LNCAP (cell line): ENCODE results near the gene CPNE9.

Experiments used
- TF ChIP-seq, protein P1 (sequence below): fragments of 450-650 bp; IDR thresholded peaks from 2 replicates; pipeline ENCODE4 v1.5.1; 2017; ENCODE audit warnings: mild to moderate bottlenecking

The CPNE9 gene

DNA sequence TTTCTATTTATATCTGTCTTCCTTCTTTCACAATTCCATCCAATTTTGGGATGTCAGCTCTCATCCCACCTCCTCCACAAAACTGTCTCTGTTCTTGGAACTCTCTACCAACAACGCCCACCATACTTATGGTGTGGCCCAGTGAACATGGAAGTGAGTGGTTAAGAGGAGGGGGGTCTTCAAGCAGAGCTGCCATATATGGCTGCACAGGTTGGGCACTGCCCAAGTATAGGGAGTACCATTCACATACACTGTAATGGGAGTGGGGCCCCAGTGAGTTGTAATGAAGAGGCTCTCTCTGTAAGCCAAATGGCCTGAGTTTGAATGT is 74.0 kb downstream of the CPNE9 start:
- TF ChIP-seq, protein P1, sequence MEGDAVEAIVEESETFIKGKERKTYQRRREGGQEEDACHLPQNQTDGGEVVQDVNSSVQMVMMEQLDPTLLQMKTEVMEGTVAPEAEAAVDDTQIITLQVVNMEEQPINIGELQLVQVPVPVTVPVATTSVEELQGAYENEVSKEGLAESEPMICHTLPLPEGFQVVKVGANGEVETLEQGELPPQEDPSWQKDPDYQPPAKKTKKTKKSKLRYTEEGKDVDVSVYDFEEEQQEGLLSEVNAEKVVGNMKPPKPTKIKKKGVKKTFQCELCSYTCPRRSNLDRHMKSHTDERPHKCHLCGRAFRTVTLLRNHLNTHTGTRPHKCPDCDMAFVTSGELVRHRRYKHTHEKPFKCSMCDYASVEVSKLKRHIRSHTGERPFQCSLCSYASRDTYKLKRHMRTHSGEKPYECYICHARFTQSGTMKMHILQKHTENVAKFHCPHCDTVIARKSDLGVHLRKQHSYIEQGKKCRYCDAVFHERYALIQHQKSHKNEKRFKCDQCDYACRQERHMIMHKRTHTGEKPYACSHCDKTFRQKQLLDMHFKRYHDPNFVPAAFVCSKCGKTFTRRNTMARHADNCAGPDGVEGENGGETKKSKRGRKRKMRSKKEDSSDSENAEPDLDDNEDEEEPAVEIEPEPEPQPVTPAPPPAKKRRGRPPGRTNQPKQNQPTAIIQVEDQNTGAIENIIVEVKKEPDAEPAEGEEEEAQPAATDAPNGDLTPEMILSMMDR: no peak

DNA sequence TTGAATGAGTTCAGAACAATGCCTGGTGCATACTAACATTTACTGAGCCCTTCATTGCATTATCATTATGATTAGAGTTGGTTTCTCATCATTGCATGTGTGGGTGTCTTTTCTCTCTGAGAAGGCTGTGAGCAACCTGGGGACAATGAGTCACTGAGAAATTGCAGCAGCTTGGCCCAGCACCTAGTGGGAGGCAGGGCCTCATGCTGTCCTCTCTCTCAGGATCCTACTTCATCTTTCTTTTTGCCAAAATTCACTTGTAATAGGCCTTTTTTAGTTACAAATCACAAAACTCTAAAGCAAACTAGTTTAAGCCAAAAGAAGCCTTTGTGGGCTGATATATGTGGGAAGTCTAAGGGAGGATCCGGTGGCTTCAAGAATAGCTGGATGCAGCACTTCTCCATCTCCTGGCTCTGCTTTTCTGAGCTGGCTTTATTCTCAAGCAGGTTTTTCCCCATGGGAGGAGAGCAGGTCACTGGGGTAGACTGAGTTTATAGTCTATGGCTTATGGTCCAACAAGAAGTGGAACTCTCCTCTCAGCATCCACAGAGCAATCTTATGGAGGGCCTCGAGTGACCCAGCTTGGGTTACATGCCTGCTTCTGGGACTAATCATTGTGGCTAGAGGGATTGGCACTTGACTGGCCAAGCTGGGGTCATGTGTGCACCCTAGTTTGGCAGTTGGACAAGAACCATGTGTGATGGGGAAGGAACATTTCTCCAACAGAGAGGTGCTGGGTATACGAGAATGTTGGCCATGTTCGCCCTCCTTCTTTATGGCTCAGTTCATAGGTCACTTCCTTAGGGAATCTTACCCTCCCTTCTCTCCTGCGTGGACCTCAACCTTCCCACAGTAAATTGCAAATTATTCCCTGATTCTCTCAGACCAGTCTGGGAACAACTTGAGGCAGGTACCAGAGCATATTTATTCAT is 74.8 kb downstream of the CPNE9 start:
- TF ChIP-seq, protein P1: no peak

DNA sequence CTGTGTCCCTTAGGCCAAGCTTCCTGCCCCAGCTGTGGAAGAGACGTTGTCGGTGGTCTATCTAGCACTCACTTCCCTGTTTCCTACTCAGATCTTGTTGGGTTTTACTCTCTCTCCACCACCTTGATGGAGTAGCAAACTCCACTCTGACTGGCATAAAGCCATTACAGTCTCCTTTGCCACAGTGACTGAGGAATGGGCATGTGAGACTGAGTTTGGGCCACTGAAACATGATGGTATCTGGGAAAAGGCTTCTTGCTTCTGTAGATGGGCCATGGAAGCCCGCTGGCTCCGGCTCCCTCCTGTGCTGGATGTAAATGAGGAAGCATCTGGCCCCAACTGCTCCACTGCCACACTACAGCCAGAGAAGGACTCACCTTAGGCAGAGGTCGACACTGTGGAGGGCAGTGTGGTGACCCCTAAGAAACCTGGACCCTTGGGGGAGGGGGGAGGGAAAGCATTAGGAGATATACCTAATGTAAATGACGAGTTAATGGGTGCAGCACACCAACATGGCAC is 75.5 kb downstream of the CPNE9 start:
- TF ChIP-seq, protein P1: no peak
